ENCODE results near the gene ABAT. TPM values are rescaled to one million over a fixed set of nuclear protein-coding genes. Genes with fewer than 3 reads are reported as not detected.

Gene ABAT
- total RNA-seq, 6 experiments from 2014 or later = 160 to 378 (median 305) TPM

GRCh38 chr16:8812162-8812843, 137.9 kb downstream of the ABAT start:
- H3K4me1 ChIP-seq = peaks cover 0 to 17% (median 6%) of the 10 kb centered on the region in 4 donors
- WGBS (ENCODE audit: insufficient coverage, low coverage, low lambda C conversion rate, missing lambda C conversion rate) = 62% methylated on average over 11 of the region's 12 CpGs
- no peaks in the 10 kb centered on the region for H3K9me3 ChIP-seq
- TF ChIP-seq POLR2A (IDR thresholded peaks at IDR 0.05) (no peak), CTCF (IDR thresholded peaks at IDR 0.05) (no peak)
- peaks cover 30 to 82% (median 56%) of the 10 kb centered on the region in 4 donors for H3K36me3 ChIP-seq
- no peaks in the 10 kb centered on the region for H3K27me3 ChIP-seq
- no peak overlapping the region for H3K4me3 ChIP-seq
- ATAC-seq (no peak), DNase-seq (no peak)
- intact Hi-C loops (cut with DNase I) = no loop called here
- no peak overlapping the region for H3K27ac ChIP-seq

- WGBS (ENCODE audit: insufficient coverage, low coverage, low lambda C conversion rate, missing lambda C conversion rate) = 89% methylated on average over 13 of the region's 14 CpGs
- Histone ChIP-seq H3K36me3 (peaks cover 18 to 82% (median 44%) of the 10 kb centered on the region in 4 donors), H3K4me1 (peaks cover 0 to 2% (median 0%) of the 10 kb centered on the region in 4 donors)
These were observed 139.8 kb downstream of the ABAT start for GRCh38 chr16:8814095-8814806.

GRCh38 chr16:8816967-8817655, 142.7 kb downstream of the ABAT start:
- ATAC-seq (no peak), DNase-seq (no peak)
- no peak overlapping the region for H3K4me3 ChIP-seq
- no peak overlapping the region for H3K27ac ChIP-seq
- peaks cover 4 to 56% (median 28%) of the 10 kb centered on the region in 4 donors for H3K36me3 ChIP-seq
- no peaks in the 10 kb centered on the region for H3K27me3 ChIP-seq
- H3K4me1 ChIP-seq = peaks cover 0 to 9% (median 0%) of the 10 kb centered on the region in 4 donors
- TF ChIP-seq CTCF (IDR thresholded peaks at IDR 0.05) = no peak
- no peak for TF ChIP-seq POLR2A (IDR thresholded peaks at IDR 0.05)
- intact Hi-C loops (cut with DNase I) = no loop called here
- no peaks in the 10 kb centered on the region for H3K9me3 ChIP-seq
- WGBS (ENCODE audit: insufficient coverage, low coverage, low lambda C conversion rate, missing lambda C conversion rate) = 82% methylated on average over 6 of the region's 6 CpGs

More at GRCh38 chr16:8814095-8814806, 139.8 kb downstream of the ABAT start:
- Histone ChIP-seq H3K4me3 (no peak overlapping the region), H3K27me3 (no peaks in the 10 kb centered on the region), H3K27ac (no peak overlapping the region), H3K9me3 (no peaks in the 10 kb centered on the region)
- no peak for ATAC-seq
- intact Hi-C loops (cut with DNase I) = no loop called here
- DNase-seq = no peak
- no peak for TF ChIP-seq POLR2A (IDR thresholded peaks at IDR 0.05)
- no peak for TF ChIP-seq CTCF (IDR thresholded peaks at IDR 0.05)

- WGBS (ENCODE audit: insufficient coverage, low coverage, low lambda C conversion rate, missing lambda C conversion rate) = 67% methylated on average over 7 of the region's 10 CpGs
- H3K27me3 ChIP-seq = no peaks in the 10 kb centered on the region
- peaks cover 0 to 9% (median 0%) of the 10 kb centered on the region in 4 donors for H3K4me1 ChIP-seq
- DNase-seq (no peak), ATAC-seq (no peak)
- no peaks in the 10 kb centered on the region for H3K9me3 ChIP-seq
- no peak for TF ChIP-seq POLR2A (IDR thresholded peaks at IDR 0.05)
- no peak for TF ChIP-seq CTCF (IDR thresholded peaks at IDR 0.05)
- no peak overlapping the region for H3K4me3 ChIP-seq
- peaks cover 0 to 41% (median 17%) of the 10 kb centered on the region in 4 donors for H3K36me3 ChIP-seq
- intact Hi-C loops (cut with DNase I) = no loop called here
- no peak overlapping the region for H3K27ac ChIP-seq
These were observed 144.3 kb downstream of the ABAT start for GRCh38 chr16:8818504-8819270.

All from right lobe of liver (tissue), 6 donors.